HAP-1 (cell line): Measurements from ENCODE around the gene IP6K3.

Experiments
- DNase-seq, 2 experiments: peaks; one replicate each; pipeline ENCODE4 v3.0.0-alpha.2; 2016 to 2020; ENCODE audit warnings: low spot score in 2 of 2
- H3K27me3 ChIP-seq: fragments of 250-450 bp; sonication (Bioruptor Pico); 2 replicates; pipeline ENCODE4 v1.5.1; 2020; ENCODE audit warnings: low read depth, mild to moderate bottlenecking, moderate library complexity
- H3K36me3 ChIP-seq: fragments of 250-450 bp; sonication (Bioruptor Pico); replicated peaks from 2 replicates; pipeline ENCODE4 v1.5.1; 2020; ENCODE audit warnings: mild to moderate bottlenecking
- H3K4me1 ChIP-seq: fragments of 250-450 bp; sonication (Bioruptor Pico); 2 replicates; pipeline ENCODE4 v1.5.1; 2020; ENCODE audit warnings: mild to moderate bottlenecking
- H3K4me3 ChIP-seq: fragments of 250-450 bp; sonication (Bioruptor Pico); 2 replicates; pipeline ENCODE4 v1.5.1; 2020; ENCODE audit warnings: mild to moderate bottlenecking, moderate library complexity
- H3K9me3 ChIP-seq: fragments of 250-450 bp; sonication (Bioruptor Pico); 2 replicates; pipeline ENCODE4 v1.5.1; 2020; ENCODE audit warnings: mild to moderate bottlenecking, moderate library complexity
- in situ Hi-C: fragments of 300-500 bp; cut with MboI; formaldehyde crosslinking; loops from 3 replicates; pipeline ENCODE4 v1.14.3; 2020; ENCODE audit warnings: low sequenced_read_pairs, inconsistent platforms, mixed read lengths

The IP6K3 gene

GRCh38 chr6:33746651-33747100 lies at the start of gene IP6K3:
Gene IP6K3, minus strand, starts transcription at chr6:33746905. Its CDS starts 11,429 bp downstream, at chr6:33735476.
- in situ Hi-C loops: no loop called here
- Histone ChIP-seq H3K27me3 (no peaks in the 10 kb centered on the region; the same call in 1 of the 2 replicates), H3K4me1 (no peaks in the 10 kb centered on the region), H3K4me3 (no peak within 1 kb of the TSS), H3K9me3 (no peaks in the 10 kb centered on the region), H3K36me3 (no peaks in the 10 kb centered on the region)
- no peak for DNase-seq

GRCh38 chr6:33794910-33795623 lies 48.4 kb upstream of the IP6K3 start:
- H3K36me3 ChIP-seq: no peaks in the 10 kb centered on the region
- H3K27me3 ChIP-seq: no peaks in the 10 kb centered on the region
- peaks cover 9% of the 10 kb centered on the region for H3K4me1 ChIP-seq
- in situ Hi-C loops: no loop called here
- H3K9me3 ChIP-seq: no peaks in the 10 kb centered on the region
- no peak overlapping the region for H3K4me3 ChIP-seq
- peak in 1 of 2 experiments; percentile 45 for DNase-seq

- no peaks in the 10 kb centered on the region for H3K36me3 ChIP-seq
- H3K27me3 ChIP-seq: no peaks in the 10 kb centered on the region
- peaks cover 18% of the 10 kb centered on the region for H3K4me1 ChIP-seq
- in situ Hi-C loops: no loop called here
- DNase-seq: no peak
- H3K9me3 ChIP-seq: no peaks in the 10 kb centered on the region
- H3K4me3 ChIP-seq: no peak overlapping the region
Observed at GRCh38 chr6:33792981-33793380, 46.3 kb upstream of the IP6K3 start.

- Histone ChIP-seq H3K4me3 (no peak overlapping the region), H3K36me3 (peaks cover 2% of the 10 kb centered on the region; the same call in 1 of the 2 replicates), H3K27me3 (no peaks in the 10 kb centered on the region), H3K4me1 (peaks cover 31% of the 10 kb centered on the region), H3K9me3 (no peaks in the 10 kb centered on the region)
- DNase-seq: no peak
- in situ Hi-C loops: no loop called here
Observed at GRCh38 chr6:33791620-33792019, 44.9 kb upstream of the IP6K3 start.

GRCh38 chr6:33790910-33791309 lies 44.2 kb upstream of the IP6K3 start:
- Histone ChIP-seq H3K9me3 (no peaks in the 10 kb centered on the region), H3K36me3 (peaks cover 5% of the 10 kb centered on the region; the same call in 1 of the 2 replicates), H3K4me3 (no peak overlapping the region), H3K27me3 (no peaks in the 10 kb centered on the region), H3K4me1 (peaks cover 37% of the 10 kb centered on the region)
- in situ Hi-C loops: no loop called here
- no peak for DNase-seq

GRCh38 chr6:33790379-33790778 lies 43.7 kb upstream of the IP6K3 start:
- in situ Hi-C loops: no loop called here
- H3K36me3 ChIP-seq: peaks cover 5% of the 10 kb centered on the region; the same call in 1 of the 2 replicates
- peaks cover 39% of the 10 kb centered on the region for H3K4me1 ChIP-seq
- H3K9me3 ChIP-seq: no peaks in the 10 kb centered on the region
- no peaks in the 10 kb centered on the region for H3K27me3 ChIP-seq
- H3K4me3 ChIP-seq: no peak overlapping the region
- no peak for DNase-seq

- no peak for DNase-seq
- Histone ChIP-seq H3K27me3 (no peaks in the 10 kb centered on the region), H3K4me1 (peaks cover 40% of the 10 kb centered on the region), H3K9me3 (no peaks in the 10 kb centered on the region), H3K4me3 (peak overlapping the region; percentile 10; the same call in 1 of the 2 replicates), H3K36me3 (peaks cover 10% of the 10 kb centered on the region; the same call in 1 of the 2 replicates)
- in situ Hi-C loops: no loop called here
Observed at GRCh38 chr6:33789550-33789895, 42.8 kb upstream of the IP6K3 start.

- no peaks in the 10 kb centered on the region for H3K27me3 ChIP-seq
- H3K36me3 ChIP-seq: peaks cover 13% of the 10 kb centered on the region
- H3K9me3 ChIP-seq: no peaks in the 10 kb centered on the region
- in situ Hi-C loops: no loop called here
- peak; percentile 77 to 94 for DNase-seq
- peak within 1 kb of the TSS; percentile 45 for H3K4me3 ChIP-seq
- H3K4me1 ChIP-seq: peaks cover 40% of the 10 kb centered on the region
Observed at GRCh38 chr6:33788694-33789549, 42.2 kb upstream of the IP6K3 start, which contains the start of gene LEMD2. Gene LEMD2, minus strand, starts transcription at chr6:33789130. Its CDS starts 14 bp downstream, at chr6:33789116.

- in situ Hi-C loops: no loop called here
- Histone ChIP-seq H3K4me1 (peaks cover 40% of the 10 kb centered on the region), H3K9me3 (no peaks in the 10 kb centered on the region), H3K27me3 (no peaks in the 10 kb centered on the region), H3K36me3 (peaks cover 21% of the 10 kb centered on the region), H3K4me3 (peak overlapping the region; percentile 45)
- DNase-seq: peak; percentile 46 to 58
Observed at GRCh38 chr6:33787954-33788693, 41.4 kb upstream of the IP6K3 start.

GRCh38 chr6:33787346-33787953 lies 40.7 kb upstream of the IP6K3 start:
- no peak for DNase-seq
- Histone ChIP-seq H3K27me3 (no peaks in the 10 kb centered on the region), H3K36me3 (peaks cover 28% of the 10 kb centered on the region), H3K9me3 (no peaks in the 10 kb centered on the region), H3K4me1 (peaks cover 40% of the 10 kb centered on the region), H3K4me3 (peak overlapping the region; percentile 45)
- in situ Hi-C loops: no loop called here

- Histone ChIP-seq H3K4me3 (no peak overlapping the region), H3K9me3 (no peaks in the 10 kb centered on the region), H3K36me3 (peaks cover 33% of the 10 kb centered on the region), H3K4me1 (peaks cover 41% of the 10 kb centered on the region), H3K27me3 (no peaks in the 10 kb centered on the region)
- in situ Hi-C loops: no loop called here
- no peak for DNase-seq
Observed at GRCh38 chr6:33786736-33787135, 40.0 kb upstream of the IP6K3 start.

- H3K27me3 ChIP-seq: no peaks in the 10 kb centered on the region
- H3K36me3 ChIP-seq: peaks cover 37% of the 10 kb centered on the region
- H3K4me3 ChIP-seq: no peak overlapping the region
- in situ Hi-C loops: no loop called here
- DNase-seq: peak; percentile 66 to 73
- H3K4me1 ChIP-seq: peaks cover 47% of the 10 kb centered on the region
- no peaks in the 10 kb centered on the region for H3K9me3 ChIP-seq
Observed at GRCh38 chr6:33785778-33786177, 39.1 kb upstream of the IP6K3 start.

- DNase-seq: no peak
- Histone ChIP-seq H3K4me3 (no peak overlapping the region), H3K9me3 (no peaks in the 10 kb centered on the region), H3K36me3 (peaks cover 47% of the 10 kb centered on the region), H3K27me3 (no peaks in the 10 kb centered on the region), H3K4me1 (peaks cover 37% of the 10 kb centered on the region)
- in situ Hi-C loops: no loop called here
Observed at GRCh38 chr6:33784787-33785186, 38.1 kb upstream of the IP6K3 start.
